Large intestine (tissue), 3 donors: ENCODE data around the gene TMEM186. TPM values are rescaled to one million over a fixed set of nuclear protein-coding genes. Genes with fewer than 3 reads are reported as not detected.

Experiments
- DNase-seq, 2 donors: peaks; one replicate each; pipeline versions ENCODE4 v3.0.0 to v3.0.0-alpha.2; 2013
- H3K27ac ChIP-seq: one replicate; pipeline ENCODE4 v1.5.1; 2013; ENCODE audit warnings: low read length
- H3K27me3 ChIP-seq: 2 replicates; pipeline ENCODE4 v1.6.1; 2013; ENCODE audit warnings: low read length; ENCODE audit not compliant: control insufficient read depth, insufficient read depth
- H3K36me3 ChIP-seq: 2 replicates; pipeline ENCODE4 v1.6.1; 2013; ENCODE audit warnings: low read length; ENCODE audit not compliant: control insufficient read depth, insufficient read depth
- H3K4me1 ChIP-seq: one replicate; pipeline ENCODE4 v1.6.1; 2013; ENCODE audit warnings: low read length; ENCODE audit not compliant: control insufficient read depth, insufficient read depth
- H3K4me3 ChIP-seq: one replicate; pipeline ENCODE4 v1.5.1; 2013; ENCODE audit warnings: low read length
- H3K9me3 ChIP-seq: one replicate; pipeline ENCODE4 v1.6.1; 2013; ENCODE audit warnings: mild to moderate bottlenecking, low read depth, low read length, moderate library complexity; ENCODE audit not compliant: control insufficient read depth
- WGBS: methylation state at CpG from one replicate; pipeline ENCODE4 v1.1.5; 2013; ENCODE audit warnings: low lambda C conversion rate; ENCODE audit not compliant: insufficient coverage; 5-methylcytosine and 5-hydroxymethylcytosine counted together
- polyA plus RNA-seq: library from polyadenylated mRNA; unstranded; fragments of 120-200 nt; gene quantifications from one replicate; pipeline ENCODE4 v1.2.1, GENCODE V29; 2013

The TMEM186 gene
- polyA plus RNA-seq, 1 donor: 19.4 TPM

- H3K27me3 ChIP-seq: no peaks in the 10 kb centered on the region
- no peaks in the 10 kb centered on the region for H3K9me3 ChIP-seq
- no peaks in the 10 kb centered on the region for H3K4me1 ChIP-seq
- no peak overlapping the region for H3K4me3 ChIP-seq
- DNase-seq: no peak
- no peak overlapping the region for H3K27ac ChIP-seq
- peaks cover 42% of the 10 kb centered on the region for H3K36me3 ChIP-seq
- no CpG with 5 or more reads among the region's 18 CpGs for WGBS
Observed at GRCh38 chr16:8831871-8832716, 34.7 kb upstream of the TMEM186 start.

- no peak for DNase-seq
- Histone ChIP-seq H3K9me3 (no peaks in the 10 kb centered on the region), H3K27me3 (no peaks in the 10 kb centered on the region), H3K4me1 (no peaks in the 10 kb centered on the region), H3K36me3 (peaks cover 44% of the 10 kb centered on the region), H3K27ac (no peak overlapping the region), H3K4me3 (no peak overlapping the region)
- no CpG with 5 or more reads among the region's 9 CpGs for WGBS
Observed at GRCh38 chr16:8831450-8831849, 34.0 kb upstream of the TMEM186 start.

- peaks cover 55% of the 10 kb centered on the region for H3K36me3 ChIP-seq
- H3K27ac ChIP-seq: no peak overlapping the region
- DNase-seq: no peak
- no peaks in the 10 kb centered on the region for H3K9me3 ChIP-seq
- H3K4me1 ChIP-seq: no peaks in the 10 kb centered on the region
- H3K27me3 ChIP-seq: no peaks in the 10 kb centered on the region
- no peak overlapping the region for H3K4me3 ChIP-seq
- WGBS: 94% methylated on average over 3 of the region's 8 CpGs
Observed at GRCh38 chr16:8828541-8829165, 31.2 kb upstream of the TMEM186 start.

GRCh38 chr16:8826278-8826879, 28.9 kb upstream of the TMEM186 start:
- H3K9me3 ChIP-seq: no peaks in the 10 kb centered on the region
- H3K27ac ChIP-seq: no peak overlapping the region
- H3K27me3 ChIP-seq: no peaks in the 10 kb centered on the region
- WGBS: 100% methylated on average over 3 of the region's 3 CpGs
- peaks cover 56% of the 10 kb centered on the region for H3K36me3 ChIP-seq
- no peaks in the 10 kb centered on the region for H3K4me1 ChIP-seq
- no peak overlapping the region for H3K4me3 ChIP-seq
- DNase-seq: no peak

- Histone ChIP-seq H3K36me3 (peaks cover 57% of the 10 kb centered on the region), H3K4me1 (no peaks in the 10 kb centered on the region), H3K27me3 (no peaks in the 10 kb centered on the region), H3K9me3 (no peaks in the 10 kb centered on the region), H3K4me3 (no peak overlapping the region), H3K27ac (no peak overlapping the region)
- DNase-seq: no peak
- WGBS: 100% methylated on average over 1 of the region's 3 CpGs
Observed at GRCh38 chr16:8822403-8822802, 25.0 kb upstream of the TMEM186 start.

- no peaks in the 10 kb centered on the region for H3K27me3 ChIP-seq
- WGBS: 90% methylated on average over 2 of the region's 6 CpGs
- no peak overlapping the region for H3K4me3 ChIP-seq
- H3K27ac ChIP-seq: no peak overlapping the region
- H3K9me3 ChIP-seq: no peaks in the 10 kb centered on the region
- peaks cover 69% of the 10 kb centered on the region for H3K36me3 ChIP-seq
- H3K4me1 ChIP-seq: no peaks in the 10 kb centered on the region
- no peak for DNase-seq
Observed at GRCh38 chr16:8819411-8820034, 22.1 kb upstream of the TMEM186 start.

GRCh38 chr16:8818504-8819270, 21.2 kb upstream of the TMEM186 start:
- no peaks in the 10 kb centered on the region for H3K27me3 ChIP-seq
- no peak overlapping the region for H3K4me3 ChIP-seq
- H3K36me3 ChIP-seq: peaks cover 72% of the 10 kb centered on the region
- DNase-seq: no peak
- H3K9me3 ChIP-seq: no peaks in the 10 kb centered on the region
- H3K27ac ChIP-seq: no peak overlapping the region
- no peaks in the 10 kb centered on the region for H3K4me1 ChIP-seq
- no CpG with 5 or more reads among the region's 10 CpGs for WGBS

GRCh38 chr16:8816967-8817655, 19.7 kb upstream of the TMEM186 start:
- 83% methylated on average over 1 of the region's 6 CpGs for WGBS
- Histone ChIP-seq H3K27ac (no peak overlapping the region), H3K4me1 (no peaks in the 10 kb centered on the region), H3K9me3 (no peaks in the 10 kb centered on the region), H3K36me3 (peaks cover 79% of the 10 kb centered on the region), H3K27me3 (no peaks in the 10 kb centered on the region), H3K4me3 (no peak overlapping the region)
- no peak for DNase-seq

GRCh38 chr16:8814095-8814806, 16.8 kb upstream of the TMEM186 start:
- Histone ChIP-seq H3K27me3 (no peaks in the 10 kb centered on the region), H3K27ac (no peak overlapping the region), H3K9me3 (no peaks in the 10 kb centered on the region), H3K36me3 (peaks cover 82% of the 10 kb centered on the region), H3K4me1 (no peaks in the 10 kb centered on the region), H3K4me3 (no peak overlapping the region)
- DNase-seq: no peak
- 94% methylated on average over 7 of the region's 14 CpGs for WGBS
